HEK293 (cell line): ENCODE data around the gene GMDS.
A peak's percentile ranks its signal among the peaks of the same experiment; 100 is the strongest.

Source experiments
- GLI4 ChIP-seq: fragments of 450-650 bp; formaldehyde crosslinking; IDR thresholded peaks from 2 replicates; pipeline ENCODE4 v1.5.1; 2016; ENCODE audit warnings: missing biosample characterization, missing genetic modification characterization
- KLF7 ChIP-seq: fragments of 450-650 bp; formaldehyde crosslinking; IDR thresholded peaks from 2 replicates; pipeline ENCODE4 v1.5.1; 2016; ENCODE audit warnings: missing biosample characterization, missing genetic modification characterization, borderline replicate concordance
- OVOL3 ChIP-seq: fragments of 450-650 bp; formaldehyde crosslinking; IDR thresholded peaks from 2 replicates; pipeline ENCODE4 v1.5.1; 2016; ENCODE audit warnings: missing biosample characterization, missing genetic modification characterization
- PRDM10 ChIP-seq: fragments of 450-650 bp; formaldehyde crosslinking; IDR thresholded peaks from 2 replicates; pipeline ENCODE4 v1.5.1; 2016; ENCODE audit warnings: missing biosample characterization, missing genetic modification characterization
- YY1 ChIP-seq: fragments of 450-650 bp; formaldehyde crosslinking; IDR thresholded peaks from 2 replicates; pipeline ENCODE4 v1.5.1; 2018; ENCODE audit warnings: missing biosample characterization, missing genetic modification characterization
- ZBTB48 ChIP-seq: fragments of 450-650 bp; formaldehyde crosslinking; IDR thresholded peaks from 2 replicates; pipeline ENCODE4 v1.5.1; 2016; ENCODE audit warnings: missing biosample characterization, missing genetic modification characterization
- ZBTB8A ChIP-seq: fragments of 450-650 bp; formaldehyde crosslinking; IDR thresholded peaks from 2 replicates; pipeline ENCODE4 v1.5.1; 2016; ENCODE audit warnings: missing biosample characterization, missing genetic modification characterization
- ZFHX2 ChIP-seq: fragments of 450-650 bp; formaldehyde crosslinking; conservative IDR thresholded peaks from 2 replicates; pipeline ENCODE4 v1.5.1; 2016; ENCODE audit warnings: missing biosample characterization, missing genetic modification characterization
- ZNF174 ChIP-seq: fragments of 450-650 bp; formaldehyde crosslinking; IDR thresholded peaks from 2 replicates; pipeline ENCODE4 v1.5.0; 2017; ENCODE audit warnings: missing biosample characterization, mild to moderate bottlenecking, missing genetic modification characterization
- ZNF24 ChIP-seq: fragments of 450-650 bp; formaldehyde crosslinking; IDR thresholded peaks from 2 replicates; pipeline ENCODE4 v1.5.1; 2016; ENCODE audit warnings: missing biosample characterization, missing genetic modification characterization
- ZNF311 ChIP-seq: fragments of 450-650 bp; formaldehyde crosslinking; IDR thresholded peaks from 2 replicates; pipeline ENCODE4 v1.5.1; 2017; ENCODE audit warnings: missing biosample characterization, missing genetic modification characterization, borderline replicate concordance
- ZNF350 ChIP-seq: fragments of 450-650 bp; formaldehyde crosslinking; IDR thresholded peaks from 2 replicates; pipeline ENCODE4 v1.5.0; 2017; ENCODE audit warnings: missing biosample characterization, mild to moderate bottlenecking, missing genetic modification characterization
- ZNF423 ChIP-seq: fragments of 450-650 bp; formaldehyde crosslinking; IDR thresholded peaks from 2 replicates; pipeline ENCODE4 v1.5.1; 2016; ENCODE audit warnings: missing biosample characterization, missing genetic modification characterization
- ZNF521 ChIP-seq: fragments of 450-650 bp; formaldehyde crosslinking; IDR thresholded peaks from 2 replicates; pipeline ENCODE4 v1.5.1; 2017; ENCODE audit warnings: missing biosample characterization, mild to moderate bottlenecking, missing genetic modification characterization
- ZNF544 ChIP-seq: fragments of 450-650 bp; formaldehyde crosslinking; IDR thresholded peaks from 2 replicates; pipeline ENCODE4 v1.5.0; 2017; ENCODE audit warnings: missing biosample characterization, missing genetic modification characterization
- ZNF707 ChIP-seq: fragments of 450-650 bp; formaldehyde crosslinking; IDR thresholded peaks from 2 replicates; pipeline ENCODE4 v1.5.1; 2016; ENCODE audit warnings: missing biosample characterization, missing genetic modification characterization
- ZNF791 ChIP-seq: fragments of 450-650 bp; formaldehyde crosslinking; IDR thresholded peaks from 2 replicates; pipeline ENCODE4 v1.5.1; 2016; ENCODE audit warnings: missing biosample characterization, missing genetic modification characterization
- ZSCAN23 ChIP-seq: fragments of 450-650 bp; formaldehyde crosslinking; IDR thresholded peaks from 2 replicates; pipeline ENCODE4 v1.5.1; 2016; ENCODE audit warnings: missing biosample characterization, missing genetic modification characterization
- TF ChIP-seq, protein P1 (sequence below): fragments of 450-650 bp; formaldehyde crosslinking; IDR thresholded peaks from 2 replicates; pipeline ENCODE4 v1.5.1; 2017; ENCODE audit warnings: missing biosample characterization, missing genetic modification characterization
- TF ChIP-seq, protein P2 (sequence below): fragments of 450-650 bp; formaldehyde crosslinking; IDR thresholded peaks from 2 replicates; pipeline ENCODE4 v1.5.1; 2016; ENCODE audit warnings: missing biosample characterization, missing genetic modification characterization

Gene GMDS

GRCh38 chr6:1597121-1597744 is 648.2 kb downstream of the GMDS start (continued):
- TF ChIP-seq ZFHX2 (tag by site-specific recombination): peak; percentile 72
- no peak for TF ChIP-seq OVOL3
- TF ChIP-seq ZNF174 (tag by site-specific recombination): no peak
- no peak for TF ChIP-seq ZNF521 (tag by site-specific recombination)
- no peak for TF ChIP-seq ZSCAN23
- TF ChIP-seq ZBTB48 (tag by site-specific recombination): peak; percentile 94
- TF ChIP-seq, protein P1, sequence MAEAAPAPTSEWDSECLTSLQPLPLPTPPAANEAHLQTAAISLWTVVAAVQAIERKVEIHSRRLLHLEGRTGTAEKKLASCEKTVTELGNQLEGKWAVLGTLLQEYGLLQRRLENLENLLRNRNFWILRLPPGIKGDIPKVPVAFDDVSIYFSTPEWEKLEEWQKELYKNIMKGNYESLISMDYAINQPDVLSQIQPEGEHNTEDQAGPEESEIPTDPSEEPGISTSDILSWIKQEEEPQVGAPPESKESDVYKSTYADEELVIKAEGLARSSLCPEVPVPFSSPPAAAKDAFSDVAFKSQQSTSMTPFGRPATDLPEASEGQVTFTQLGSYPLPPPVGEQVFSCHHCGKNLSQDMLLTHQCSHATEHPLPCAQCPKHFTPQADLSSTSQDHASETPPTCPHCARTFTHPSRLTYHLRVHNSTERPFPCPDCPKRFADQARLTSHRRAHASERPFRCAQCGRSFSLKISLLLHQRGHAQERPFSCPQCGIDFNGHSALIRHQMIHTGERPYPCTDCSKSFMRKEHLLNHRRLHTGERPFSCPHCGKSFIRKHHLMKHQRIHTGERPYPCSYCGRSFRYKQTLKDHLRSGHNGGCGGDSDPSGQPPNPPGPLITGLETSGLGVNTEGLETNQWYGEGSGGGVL: peak; percentile 96
- TF ChIP-seq ZNF350 (tag by site-specific recombination): no peak
- TF ChIP-seq KLF7 (tag by site-specific recombination): peak; percentile 32; the same call in 1 of the 2 replicates
- TF ChIP-seq YY1 (tag by site-specific recombination): no peak
- TF ChIP-seq ZNF24 (tag by site-specific recombination): no peak; the same call in 1 of the 2 replicates
- TF ChIP-seq ZBTB8A (tag by site-specific recombination): peak; percentile 89
- TF ChIP-seq ZNF544 (tag by site-specific recombination): no peak
- TF ChIP-seq, protein P2, sequence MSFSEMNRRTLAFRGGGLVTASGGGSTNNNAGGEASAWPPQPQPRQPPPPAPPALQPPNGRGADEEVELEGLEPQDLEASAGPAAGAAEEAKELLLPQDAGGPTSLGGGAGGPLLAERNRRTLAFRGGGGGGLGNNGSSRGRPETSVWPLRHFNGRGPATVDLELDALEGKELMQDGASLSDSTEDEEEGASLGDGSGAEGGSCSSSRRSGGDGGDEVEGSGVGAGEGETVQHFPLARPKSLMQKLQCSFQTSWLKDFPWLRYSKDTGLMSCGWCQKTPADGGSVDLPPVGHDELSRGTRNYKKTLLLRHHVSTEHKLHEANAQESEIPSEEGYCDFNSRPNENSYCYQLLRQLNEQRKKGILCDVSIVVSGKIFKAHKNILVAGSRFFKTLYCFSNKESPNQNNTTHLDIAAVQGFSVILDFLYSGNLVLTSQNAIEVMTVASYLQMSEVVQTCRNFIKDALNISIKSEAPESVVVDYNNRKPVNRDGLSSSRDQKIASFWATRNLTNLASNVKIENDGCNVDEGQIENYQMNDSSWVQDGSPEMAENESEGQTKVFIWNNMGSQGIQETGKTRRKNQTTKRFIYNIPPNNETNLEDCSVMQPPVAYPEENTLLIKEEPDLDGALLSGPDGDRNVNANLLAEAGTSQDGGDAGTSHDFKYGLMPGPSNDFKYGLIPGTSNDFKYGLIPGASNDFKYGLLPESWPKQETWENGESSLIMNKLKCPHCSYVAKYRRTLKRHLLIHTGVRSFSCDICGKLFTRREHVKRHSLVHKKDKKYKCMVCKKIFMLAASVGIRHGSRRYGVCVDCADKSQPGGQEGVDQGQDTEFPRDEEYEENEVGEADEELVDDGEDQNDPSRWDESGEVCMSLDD (tag by site-specific recombination): peak; percentile 80
- no peak for TF ChIP-seq ZNF311
- TF ChIP-seq ZNF707: no peak
- no peak for TF ChIP-seq ZNF791 (tag by site-specific recombination)
- TF ChIP-seq GLI4: no peak
- peak; percentile 91 for TF ChIP-seq PRDM10
- peak; percentile 62 for TF ChIP-seq ZNF423
- TF ChIP-seq, all 188 proteins: peak for 59
